ENCODE measurements around the gene ZBTB11.
"Not testable (repeated sequence)": the region's sequence is repeated elsewhere in the genome, so short reads cannot be mapped to it uniquely, and the experiment has no call there.

The ZBTB11 gene

DNA sequence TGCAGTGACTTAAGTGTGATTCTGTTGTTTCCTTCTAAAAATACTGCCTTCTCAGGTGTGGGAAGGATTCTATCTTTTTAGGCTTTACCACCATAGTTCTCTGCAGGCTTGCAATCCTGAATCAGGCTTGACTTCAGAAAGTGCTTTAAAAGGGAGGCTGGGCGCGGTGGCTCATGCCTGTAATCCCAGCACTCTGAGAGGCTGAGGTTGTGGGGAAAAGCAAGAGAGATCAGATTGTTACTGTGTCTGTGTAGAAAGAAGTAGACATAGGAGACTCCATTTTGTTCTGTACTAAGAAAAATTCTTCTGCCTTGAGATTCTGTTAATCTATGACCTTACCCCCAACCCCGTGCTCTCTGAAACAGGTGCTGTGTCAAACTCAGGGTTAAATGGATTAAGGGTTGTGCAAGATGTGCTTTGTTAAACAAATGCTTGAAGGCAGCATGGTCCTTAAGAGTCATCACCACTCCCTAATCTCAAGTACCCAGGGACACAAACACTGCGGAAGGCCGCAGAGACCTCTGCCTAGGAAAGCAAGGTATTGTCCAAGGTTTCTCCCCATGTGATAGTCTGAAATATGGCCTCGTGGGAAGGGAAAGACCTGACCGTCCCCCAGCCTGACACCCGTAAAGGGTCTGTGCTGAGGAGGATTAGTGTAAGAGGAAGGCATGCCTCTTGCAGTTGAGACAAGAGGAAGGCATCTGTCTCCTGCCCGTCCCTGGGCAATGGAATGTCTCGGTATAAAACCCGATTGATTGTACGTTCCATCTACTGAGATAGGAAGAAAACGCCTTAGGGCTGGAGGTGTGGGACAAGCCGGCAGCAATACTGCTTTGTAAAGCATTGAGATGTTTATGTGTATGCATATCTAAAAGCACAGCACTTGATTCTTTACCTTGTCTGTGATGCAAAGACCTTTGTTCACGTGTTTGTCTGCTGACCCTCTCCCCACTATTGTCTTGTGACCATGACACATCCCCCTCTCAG lies 15.0 kb upstream of the ZBTB11 start:
- not testable (repeated sequence) for DNase-seq

- no peak for DNase-seq
Observed at GRCh38 chr3:101690972-101691371, 14.0 kb upstream of the ZBTB11 start.

DNA sequence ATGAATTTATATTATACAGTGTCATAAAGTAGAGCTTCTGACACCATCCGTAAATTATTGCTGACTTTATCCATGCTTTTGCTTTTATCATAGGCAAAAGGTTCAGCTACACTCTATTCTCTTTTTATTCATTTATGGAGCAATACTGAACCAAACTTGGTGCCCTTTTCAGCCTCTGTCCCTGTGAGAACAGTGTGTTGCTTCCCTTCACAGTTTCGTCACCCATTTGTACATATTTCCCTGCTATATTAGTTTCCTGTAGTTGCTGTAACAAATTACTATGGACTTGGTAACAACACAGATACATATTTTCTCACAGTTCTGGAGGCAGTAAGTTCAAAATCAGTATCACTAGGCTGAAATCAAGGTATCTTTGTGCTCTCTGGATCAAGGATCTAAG lies 12.4 kb upstream of the ZBTB11 start:
- DNase-seq, result no peak

DNA sequence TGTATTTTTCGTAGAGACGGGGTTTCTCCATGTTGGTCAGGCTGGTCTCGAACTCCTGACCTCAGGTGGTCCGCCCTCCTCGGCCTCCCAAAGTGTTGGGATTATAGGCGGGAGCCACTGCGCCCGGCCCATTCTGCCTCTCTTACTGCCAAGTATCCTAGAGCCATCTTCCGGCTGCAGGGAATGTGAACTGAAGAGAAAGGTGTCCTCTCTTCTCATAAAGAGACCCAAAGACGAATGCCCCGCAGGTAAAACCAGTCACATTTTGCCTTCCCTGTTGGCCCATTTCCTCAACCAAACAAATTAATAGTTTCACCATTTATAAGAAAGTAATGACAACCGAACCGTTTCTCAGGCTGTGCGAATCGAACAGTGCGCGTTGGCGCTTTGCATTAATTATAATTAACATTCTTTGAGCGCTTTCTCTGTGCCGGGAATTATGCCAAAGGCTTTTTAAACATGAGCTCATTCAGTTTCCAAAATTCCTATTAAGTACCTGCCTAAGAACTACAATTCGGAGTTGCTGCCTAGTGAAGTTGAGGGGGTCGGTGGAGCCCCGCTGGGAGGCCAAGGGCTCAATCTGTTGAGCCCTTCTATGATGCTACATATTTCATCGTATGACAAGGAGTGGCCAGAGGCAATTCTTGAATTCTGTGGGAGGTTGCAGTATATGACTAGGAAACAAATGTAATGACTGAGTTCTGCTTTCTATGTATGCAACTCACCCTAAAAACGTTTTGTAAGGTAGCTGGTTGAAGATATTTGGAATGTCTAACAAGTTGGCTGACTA lies 10.4 kb upstream of the ZBTB11 start:
- DNase-seq, result peak; percentile 37

DNA sequence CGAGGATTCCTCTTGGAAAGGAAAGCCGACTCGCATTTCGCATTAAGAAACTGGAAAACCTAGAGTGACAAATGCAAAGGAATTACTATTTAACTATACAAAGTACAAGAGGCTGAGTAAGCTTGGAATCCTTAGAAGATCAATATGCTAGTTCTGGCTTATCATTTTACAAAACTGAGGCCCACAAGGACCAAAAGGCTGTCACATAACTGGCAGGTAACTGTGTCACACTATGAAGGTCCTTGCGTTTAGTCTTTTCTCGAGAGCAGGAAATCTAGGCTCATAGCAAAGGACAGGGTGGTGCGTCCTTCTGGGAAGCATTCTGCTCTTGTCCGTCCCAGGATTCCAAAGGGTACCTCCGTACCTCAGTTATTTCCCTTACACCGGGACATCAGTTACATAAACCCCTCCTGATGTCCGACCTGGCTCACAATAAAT lies 9.0 kb upstream of the ZBTB11 start:
- DNase-seq, result peak; percentile 32

DNA sequence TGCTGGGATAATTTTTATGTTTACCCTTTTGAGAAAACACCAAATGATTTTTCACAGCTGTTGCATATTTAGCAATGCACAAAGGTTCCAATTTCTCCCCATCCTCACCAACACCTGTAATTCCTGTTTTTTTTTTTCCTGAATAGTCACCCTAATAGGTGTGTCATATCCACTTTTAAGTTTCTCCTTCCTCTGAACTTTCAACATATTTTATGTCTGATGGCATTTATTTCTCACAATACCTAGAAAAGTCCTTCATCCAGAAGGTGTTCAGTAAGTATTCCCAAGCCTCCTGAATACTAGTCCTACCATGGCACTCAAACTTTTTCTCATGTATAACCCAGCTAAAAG lies 8.1 kb upstream of the ZBTB11 start:
- no peak for DNase-seq

GRCh38 chr3:101680466-101680865 lies 3.5 kb upstream of the ZBTB11 start:
- DNase-seq, result no peak

DNA sequence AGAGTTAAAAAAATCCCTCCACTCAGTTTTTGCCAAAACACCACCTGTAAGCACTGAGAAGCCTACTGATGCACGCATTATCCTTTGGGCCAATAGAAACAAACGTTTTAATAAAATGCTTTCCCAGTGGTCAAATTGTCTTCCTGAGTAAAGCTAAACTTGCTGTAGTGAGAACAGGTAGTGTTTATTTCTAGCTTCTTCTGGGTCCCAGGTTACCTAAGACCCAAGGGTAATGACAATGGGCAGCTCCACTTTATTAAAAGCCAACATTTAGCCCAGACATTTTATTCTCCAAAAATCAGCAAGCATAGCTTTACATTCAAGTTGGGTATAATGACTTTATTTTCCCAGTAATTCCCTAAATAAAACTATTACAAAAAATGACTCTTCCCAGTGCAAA lies 1.9 kb upstream of the ZBTB11 start:
- not testable (repeated sequence) for DNase-seq

DNA sequence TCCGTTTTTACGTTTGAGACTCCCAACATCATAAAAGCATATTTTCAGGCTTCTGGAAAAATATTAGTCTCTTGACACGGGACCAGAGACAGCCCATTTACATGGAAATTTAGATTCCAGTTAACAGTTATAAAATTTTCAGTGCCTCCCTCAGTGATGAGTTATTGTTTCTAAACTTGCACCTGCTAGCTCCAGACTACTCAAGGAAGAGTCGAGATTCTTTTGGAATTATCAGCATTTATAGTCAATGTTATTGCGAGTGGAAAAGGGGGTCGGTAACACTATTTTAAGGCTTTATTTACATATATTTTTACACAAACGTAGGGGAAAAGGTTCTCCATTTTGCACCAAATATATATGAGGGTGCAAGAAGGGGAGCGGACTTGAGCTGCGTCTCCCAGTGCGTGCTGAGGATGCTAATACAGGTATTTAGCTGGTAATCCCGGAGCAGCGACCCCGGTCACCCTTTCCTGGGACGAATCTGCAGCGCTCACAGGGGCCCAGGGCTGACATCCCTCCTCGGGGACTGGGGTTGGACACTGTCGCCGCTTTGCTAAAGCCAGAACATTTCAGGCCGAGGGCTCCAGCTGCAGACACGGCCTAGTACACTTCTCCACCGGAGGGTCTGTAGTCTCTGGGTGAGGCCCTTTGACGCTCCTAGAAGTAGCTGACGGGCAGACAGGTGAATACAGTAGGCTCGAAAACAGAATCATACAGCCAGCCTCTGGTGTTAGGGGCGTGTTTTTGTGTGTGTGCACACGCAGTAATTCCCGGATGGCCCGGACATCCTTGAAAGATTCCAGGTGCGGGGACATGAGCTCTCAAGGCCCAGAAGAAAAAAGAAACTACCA lies 729 bp upstream of the ZBTB11 start:
- DNase-seq, result peak; percentile 40

DNA sequence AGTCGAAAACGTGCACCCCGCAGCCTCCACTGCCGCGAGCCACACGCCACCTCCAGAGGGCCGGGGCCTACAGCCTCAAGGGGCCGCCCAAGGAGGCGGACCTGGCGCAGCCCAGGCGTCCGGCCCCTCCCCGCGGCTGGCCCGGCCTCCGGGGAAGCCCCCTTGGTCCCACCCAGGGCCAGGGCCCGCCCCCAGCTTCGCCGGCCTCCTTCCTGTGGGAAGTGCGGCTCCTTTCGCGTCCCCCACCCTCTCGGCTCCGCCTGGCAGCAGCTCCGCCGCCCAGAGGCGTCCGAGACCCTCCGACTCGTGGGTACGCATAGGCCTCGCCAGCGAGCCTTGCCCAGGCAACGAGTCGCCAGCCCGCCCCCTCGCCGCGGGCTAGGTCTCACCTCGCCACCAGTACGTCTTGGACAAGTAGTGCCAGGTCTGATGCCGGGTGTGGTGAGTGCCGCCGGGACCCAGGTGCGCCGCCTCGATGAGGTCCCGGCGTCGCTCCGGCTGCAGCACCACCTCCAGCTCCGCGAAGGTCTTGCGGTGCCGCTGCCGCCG lies 642 bp downstream of the ZBTB11 start:
- DNase-seq, result peak; percentile 97

GRCh38 chr3:101675709-101676215 lies 1.2 kb downstream of the ZBTB11 start:
- DNase-seq, result peak; percentile 63

- DNase-seq, result no peak
Observed at GRCh38 chr3:101674518-101674917, 2.4 kb downstream of the ZBTB11 start.

- no peak for DNase-seq
Observed at GRCh38 chr3:101673953-101674352, 3.0 kb downstream of the ZBTB11 start.

GRCh38 chr3:101671014-101671413 lies 5.9 kb downstream of the ZBTB11 start:
- no peak for DNase-seq

- no peak for DNase-seq
Observed at GRCh38 chr3:101667844-101668243, 9.1 kb downstream of the ZBTB11 start.

DNA sequence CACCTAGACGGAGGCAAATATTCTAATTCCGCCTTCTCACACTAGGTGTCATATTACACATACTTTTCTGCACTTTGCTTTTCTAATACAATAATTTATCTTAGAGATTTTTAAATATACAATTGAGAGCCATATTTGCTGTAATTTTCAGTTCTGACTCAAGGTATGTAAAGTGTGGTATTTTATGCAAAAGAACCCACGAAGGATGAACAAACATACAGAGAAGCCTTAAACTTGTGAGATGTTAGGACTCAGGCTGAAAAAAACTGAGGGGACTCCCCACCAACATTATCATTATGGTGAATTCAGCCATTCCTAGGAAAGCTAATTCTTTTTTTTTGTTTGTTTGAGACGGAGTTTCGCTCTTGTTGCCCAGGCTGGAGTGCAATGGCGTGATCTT lies 9.6 kb downstream of the ZBTB11 start:
- DNase-seq, result no peak

- no peak for DNase-seq
Observed at GRCh38 chr3:101665851-101666250, 11.1 kb downstream of the ZBTB11 start.

DNA sequence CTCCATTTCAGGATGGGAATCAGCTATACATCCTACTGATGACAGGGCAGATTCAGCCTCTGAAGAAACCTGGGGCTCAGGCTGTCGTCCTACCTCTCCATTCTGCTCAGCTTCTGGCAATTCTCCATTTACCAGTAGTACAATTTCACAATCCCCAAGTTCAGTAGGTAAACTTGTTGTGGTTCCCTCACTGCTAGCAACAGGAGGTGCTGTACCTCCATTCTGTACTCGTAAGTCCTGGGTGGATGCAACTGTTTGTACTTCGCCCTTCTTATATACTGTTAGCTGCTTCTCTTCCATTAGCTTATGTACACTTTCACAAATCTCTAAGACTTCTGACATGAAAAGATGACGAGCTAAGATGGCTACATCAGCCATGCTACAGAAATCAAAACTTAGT lies 11.6 kb downstream of the ZBTB11 start:
- DNase-seq, result no peak

GRCh38 chr3:101660714-101661113 lies 16.2 kb downstream of the ZBTB11 start:
- no peak for DNase-seq

- DNase-seq, result no peak
Observed at GRCh38 chr3:101656651-101657050, 20.3 kb downstream of the ZBTB11 start.

GRCh38 chr3:101646726-101647125 lies 30.2 kb downstream of the ZBTB11 start:
- no peak for DNase-seq

DNA sequence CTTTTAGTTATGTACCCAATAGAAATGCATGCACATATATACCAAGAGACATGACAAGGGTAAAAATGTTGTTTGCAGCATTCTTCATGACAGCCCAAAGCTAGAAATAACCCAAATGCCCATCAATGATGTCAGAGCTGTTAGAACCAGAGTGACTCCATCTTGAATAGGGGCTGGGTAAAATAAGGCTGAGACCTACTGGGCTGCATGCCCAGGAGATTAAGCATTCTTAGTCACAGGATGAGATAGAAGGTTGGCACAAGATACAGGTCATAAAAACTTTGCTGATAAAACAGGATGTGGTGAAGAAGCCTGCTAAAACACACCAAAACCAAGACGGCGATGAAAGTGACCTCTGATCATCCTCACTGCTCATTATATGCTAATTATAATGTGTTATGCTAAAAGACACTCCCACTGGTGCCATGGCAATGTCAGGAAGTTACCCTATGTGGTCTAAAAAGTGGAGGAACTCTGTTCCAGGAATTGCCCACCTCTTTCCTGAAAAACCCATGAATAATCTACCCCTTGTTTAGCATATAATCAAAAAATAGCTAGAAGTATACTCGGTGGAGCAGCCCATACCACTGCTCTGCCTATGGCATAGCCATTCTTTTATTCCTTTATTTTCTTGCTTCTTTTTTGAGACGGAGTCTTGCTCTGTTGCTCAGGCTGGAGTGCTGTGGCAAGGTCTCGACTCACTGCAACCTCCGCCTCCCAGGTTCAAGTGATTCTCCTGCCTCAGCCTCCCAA lies 32.9 kb downstream of the ZBTB11 start:
- peak; percentile 29 for DNase-seq

Data from femur (tissue), 1 donor.